Measurements from ENCODE around the gene ZSCAN1.

ZSCAN1 gene

DNA sequence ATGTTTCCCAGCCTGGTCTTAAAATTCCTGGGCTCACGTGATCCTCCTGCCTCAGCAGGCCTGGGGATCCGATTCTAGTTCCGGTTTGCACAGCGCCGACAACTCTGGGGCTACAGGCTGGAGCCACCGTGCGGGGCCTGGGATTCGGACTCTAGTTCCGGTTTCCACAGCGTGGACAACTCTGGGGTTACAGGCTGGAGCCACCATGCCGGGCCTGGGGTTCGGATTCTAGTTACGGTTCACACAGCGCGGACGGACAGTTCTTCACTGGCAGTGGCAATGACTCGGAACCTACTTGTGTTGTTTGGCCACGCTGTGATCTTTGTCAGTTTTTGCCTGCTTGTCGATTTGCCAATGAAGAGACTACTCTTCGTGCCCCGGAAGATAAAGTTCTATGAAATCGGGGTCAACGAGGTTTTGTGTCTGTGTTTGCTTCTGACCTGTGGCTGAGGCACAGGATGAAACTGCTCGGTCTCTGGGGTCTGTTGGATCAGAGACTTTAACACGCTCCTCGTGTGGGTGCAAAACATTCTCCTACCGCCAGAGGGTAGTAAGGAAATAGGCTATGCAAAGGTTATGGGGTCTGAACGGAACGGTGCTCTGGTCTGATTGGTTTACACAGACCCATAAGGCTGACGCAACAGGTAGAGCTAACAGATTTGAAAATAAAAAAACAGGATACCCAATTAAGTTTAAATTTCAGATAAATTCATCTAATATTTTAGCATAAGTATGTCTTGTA, 12.1 kb upstream of the ZSCAN1 start:
- DNase-seq (ENCODE audit: insufficient read length, low spot score) (peak; percentile 79), FAIRE-seq (no peak)
- peak; percentile 89 for TF ChIP-seq CTCF (IDR thresholded peaks at IDR 0.05; ENCODE audit: insufficient read depth, missing control alignments)

- DNase-seq (ENCODE audit: insufficient read length, low spot score) = no peak
- FAIRE-seq = no peak
- TF ChIP-seq CTCF (IDR thresholded peaks at IDR 0.05; ENCODE audit: insufficient read depth, missing control alignments) = no peak
Observed at GRCh38 chr19:58022283-58022660, 11.6 kb upstream of the ZSCAN1 start.

GRCh38 chr19:58024661-58025060, 9.2 kb upstream of the ZSCAN1 start:
- DNase-seq (ENCODE audit: insufficient read length, low spot score) (no peak), FAIRE-seq (no peak)
- no peak for TF ChIP-seq CTCF (IDR thresholded peaks at IDR 0.05; ENCODE audit: insufficient read depth, missing control alignments)

DNA sequence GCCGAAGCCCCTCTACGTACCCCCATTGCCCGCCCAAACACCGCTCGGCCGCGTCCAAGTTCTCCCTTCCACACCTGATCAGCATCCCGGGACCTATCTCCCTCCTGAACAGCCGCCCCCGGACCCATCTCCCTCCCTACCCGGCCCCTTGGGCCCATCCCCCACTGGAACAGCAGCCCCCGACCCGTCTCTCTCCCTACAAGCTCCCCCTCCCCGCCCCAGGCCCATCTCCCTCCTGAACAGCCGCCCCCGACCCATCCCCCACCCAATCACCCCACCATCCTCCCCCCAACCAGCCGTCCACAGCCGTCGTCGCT, 610 bp downstream of the ZSCAN1 start:
- FAIRE-seq (no peak), DNase-seq (ENCODE audit: insufficient read length, low spot score) (no peak)
- no peak for TF ChIP-seq CTCF (IDR thresholded peaks at IDR 0.05; ENCODE audit: insufficient read depth, missing control alignments)

- TF ChIP-seq CTCF (IDR thresholded peaks at IDR 0.05; ENCODE audit: insufficient read depth, missing control alignments) = no peak
- DNase-seq (ENCODE audit: insufficient read length, low spot score) (no peak), FAIRE-seq (no peak)
Observed at GRCh38 chr19:58035863-58036262, 2.0 kb downstream of the ZSCAN1 start.

DNA sequence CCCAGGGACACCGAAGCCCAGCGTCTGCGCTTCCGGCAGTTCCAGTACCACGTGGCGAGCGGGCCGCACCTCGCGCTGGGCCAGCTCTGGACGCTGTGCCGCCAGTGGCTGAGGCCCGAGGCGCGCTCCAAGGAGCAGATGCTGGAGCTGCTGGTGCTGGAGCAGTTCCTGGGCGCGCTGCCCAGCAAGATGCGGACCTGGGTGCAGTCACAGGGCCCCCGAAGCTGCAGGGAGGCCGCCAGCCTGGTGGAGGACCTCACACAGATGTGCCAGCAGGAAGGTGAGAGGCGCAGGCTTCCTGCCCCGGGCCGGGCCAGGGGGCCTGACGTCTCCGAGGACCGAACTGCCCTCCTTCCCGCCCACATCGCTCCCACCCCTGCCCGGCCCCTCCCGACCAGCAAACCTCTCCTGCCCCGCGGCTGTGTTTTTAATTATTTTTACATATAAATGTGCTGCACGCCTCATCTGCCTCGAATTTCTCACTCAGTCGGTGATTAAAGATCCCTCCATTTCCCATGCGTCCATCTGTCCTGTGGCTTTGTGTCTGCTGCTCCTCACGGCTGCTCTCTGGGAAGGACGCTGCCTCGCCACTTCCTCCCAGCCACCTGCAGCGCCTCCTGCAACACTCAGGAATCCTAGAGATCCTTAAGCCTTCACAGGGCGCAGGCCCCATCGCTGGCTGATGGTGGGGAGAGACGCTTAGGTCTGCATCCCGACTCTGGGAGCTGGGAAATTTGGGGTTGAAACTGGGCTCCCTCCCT, 4.3 kb downstream of the ZSCAN1 start:
- DNase-seq (ENCODE audit: insufficient read length, low spot score) = no peak
- no peak for FAIRE-seq
- TF ChIP-seq CTCF (IDR thresholded peaks at IDR 0.05; ENCODE audit: insufficient read depth, missing control alignments) = no peak

DNA sequence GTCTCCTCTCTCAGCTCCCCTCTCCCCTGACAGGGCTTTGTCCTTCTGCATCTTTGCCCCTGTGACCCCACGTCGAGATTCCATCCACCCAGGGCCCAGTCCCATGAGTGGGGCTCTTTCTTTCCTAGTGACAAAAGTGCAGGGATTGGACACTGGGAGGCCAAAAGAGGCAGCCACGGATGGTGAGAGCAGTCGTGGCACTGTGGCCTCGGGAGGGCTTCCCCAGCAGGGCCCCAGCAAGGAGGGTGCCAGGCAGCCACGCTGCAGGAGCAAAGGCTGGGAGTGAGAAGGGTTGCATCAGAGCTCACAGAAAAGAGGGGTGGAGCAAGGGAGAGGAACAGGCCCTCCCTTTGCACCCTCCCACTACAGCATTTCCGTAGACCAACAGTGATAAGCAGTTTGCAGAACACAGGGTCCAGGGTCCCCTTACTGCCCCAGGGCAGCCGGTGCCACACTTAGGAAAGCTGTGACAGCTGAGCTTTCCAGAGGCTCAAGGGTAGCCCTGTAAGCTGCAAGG, 4.9 kb downstream of the ZSCAN1 start:
- FAIRE-seq = no peak
- no peak for DNase-seq (ENCODE audit: insufficient read length, low spot score)
- no peak for TF ChIP-seq CTCF (IDR thresholded peaks at IDR 0.05; ENCODE audit: insufficient read depth, missing control alignments)
